Nephron progenitor cell (in vitro differentiated cells): ENCODE results near the gene DOCK3.

Experiments
- DNase-seq: peaks from one replicate; pipeline ENCODE4 v3.0.0; 2021
- H3K27ac Mint-ChIP-seq: 2 replicates; pipeline ENCODE4 v1.8.0; 2021; ENCODE audit warnings: mild to moderate bottlenecking, moderate library complexity, mixed read lengths
- H3K27me3 Mint-ChIP-seq: 2 replicates; pipeline ENCODE4 v1.8.0; 2021; ENCODE audit warnings: mild to moderate bottlenecking, low read depth, mixed read lengths; ENCODE audit not compliant: poor library complexity
- H3K36me3 Mint-ChIP-seq: 2 replicates; pipeline ENCODE4 v1.8.0; 2021; ENCODE audit warnings: low read depth, mixed read lengths
- H3K4me1 Mint-ChIP-seq: 2 replicates; pipeline ENCODE4 v1.8.0; 2021; ENCODE audit warnings: mixed read lengths
- H3K4me3 Mint-ChIP-seq: 2 replicates; pipeline ENCODE4 v1.8.0; 2021; ENCODE audit warnings: mild to moderate bottlenecking, moderate library complexity, mixed read lengths
- H3K9me3 Mint-ChIP-seq: 2 replicates; pipeline ENCODE4 v1.8.0; 2021; ENCODE audit warnings: mild to moderate bottlenecking, moderate library complexity, mixed read lengths
- TF ChIP-seq, protein P1 (sequence below): fragments of 200-600 bp; sonication (generic); IDR thresholded peaks from 2 replicates; pipeline ENCODE4 v1.5.0; 2021; ENCODE audit warnings: antibody characterized with exemption

Gene DOCK3

DNA sequence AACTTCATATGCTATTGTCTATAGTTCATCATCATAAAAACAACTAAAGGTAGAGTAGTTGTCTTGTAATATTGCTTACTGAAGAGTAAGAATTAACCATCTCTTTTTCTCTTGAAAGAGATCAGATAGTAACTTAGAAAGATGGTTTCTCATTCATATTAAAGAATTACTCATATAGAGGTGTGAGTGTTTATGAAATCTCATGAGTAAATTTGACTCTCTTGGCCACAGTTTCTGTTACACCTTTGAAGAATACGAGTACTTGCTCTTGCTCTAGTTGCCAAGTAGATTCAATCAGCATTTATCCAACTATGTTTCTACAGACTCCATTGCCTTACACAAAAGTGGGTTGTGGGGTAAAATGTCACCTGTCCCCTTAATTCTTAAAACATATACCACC lies 463.0 kb downstream of the DOCK3 start:
- TF ChIP-seq, protein P1, sequence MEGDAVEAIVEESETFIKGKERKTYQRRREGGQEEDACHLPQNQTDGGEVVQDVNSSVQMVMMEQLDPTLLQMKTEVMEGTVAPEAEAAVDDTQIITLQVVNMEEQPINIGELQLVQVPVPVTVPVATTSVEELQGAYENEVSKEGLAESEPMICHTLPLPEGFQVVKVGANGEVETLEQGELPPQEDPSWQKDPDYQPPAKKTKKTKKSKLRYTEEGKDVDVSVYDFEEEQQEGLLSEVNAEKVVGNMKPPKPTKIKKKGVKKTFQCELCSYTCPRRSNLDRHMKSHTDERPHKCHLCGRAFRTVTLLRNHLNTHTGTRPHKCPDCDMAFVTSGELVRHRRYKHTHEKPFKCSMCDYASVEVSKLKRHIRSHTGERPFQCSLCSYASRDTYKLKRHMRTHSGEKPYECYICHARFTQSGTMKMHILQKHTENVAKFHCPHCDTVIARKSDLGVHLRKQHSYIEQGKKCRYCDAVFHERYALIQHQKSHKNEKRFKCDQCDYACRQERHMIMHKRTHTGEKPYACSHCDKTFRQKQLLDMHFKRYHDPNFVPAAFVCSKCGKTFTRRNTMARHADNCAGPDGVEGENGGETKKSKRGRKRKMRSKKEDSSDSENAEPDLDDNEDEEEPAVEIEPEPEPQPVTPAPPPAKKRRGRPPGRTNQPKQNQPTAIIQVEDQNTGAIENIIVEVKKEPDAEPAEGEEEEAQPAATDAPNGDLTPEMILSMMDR, result no peak
- DNase-seq, result no peak
- Mint-ChIP-seq H3K4me3 (no peak overlapping the region), H3K36me3 (no peaks in the 10 kb centered on the region), H3K4me1 (no peaks in the 10 kb centered on the region), H3K27me3 (peaks cover 8% of the 10 kb centered on the region), H3K27ac (no peak overlapping the region), H3K9me3 (peaks cover 9% of the 10 kb centered on the region)

DNA sequence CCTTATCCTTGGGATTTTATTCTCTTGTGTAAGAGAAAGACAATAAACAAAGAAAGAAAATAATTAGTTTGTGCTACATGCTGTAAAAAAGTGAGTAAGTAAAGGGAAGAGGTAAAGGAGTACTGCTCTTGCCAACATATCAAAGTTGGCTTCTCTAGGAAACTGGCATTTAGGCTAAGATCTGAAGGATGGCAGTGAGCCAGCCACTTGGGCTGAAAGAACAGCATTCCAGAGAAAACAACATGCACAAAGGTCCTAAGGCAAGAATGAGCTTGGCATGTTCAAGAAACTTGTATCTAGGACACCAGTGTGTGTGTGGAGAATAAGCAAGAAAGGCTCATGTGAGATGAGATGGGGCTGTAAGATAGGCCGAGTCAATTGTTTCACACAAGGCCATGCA lies 464.9 kb downstream of the DOCK3 start:
- Mint-ChIP-seq H3K4me1 (no peaks in the 10 kb centered on the region), H3K36me3 (no peaks in the 10 kb centered on the region), H3K27me3 (peaks cover 5% of the 10 kb centered on the region), H3K9me3 (no peaks in the 10 kb centered on the region), H3K4me3 (no peak overlapping the region), H3K27ac (no peak overlapping the region)
- TF ChIP-seq, protein P1, result no peak
- DNase-seq, result no peak

DNA sequence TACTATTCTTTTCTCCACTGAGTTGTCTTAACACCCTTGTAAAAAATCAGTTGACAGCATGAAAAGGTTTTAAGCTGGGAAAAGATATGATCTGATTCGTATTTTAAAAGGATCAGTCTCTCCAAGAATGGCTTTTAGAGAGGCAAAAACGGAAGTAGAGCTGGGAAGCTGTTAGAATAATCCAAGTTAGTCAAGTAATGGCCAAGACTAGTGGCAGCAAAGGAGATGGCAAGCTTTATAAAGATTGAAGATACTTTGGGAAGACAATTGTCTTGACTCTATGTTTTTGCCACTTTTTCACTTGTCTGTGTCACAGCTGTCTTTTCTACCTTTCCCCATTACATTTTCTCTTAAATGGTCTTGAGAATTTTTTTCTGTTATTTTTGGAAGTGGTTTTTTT lies 466.8 kb downstream of the DOCK3 start:
- H3K4me3 Mint-ChIP-seq, result no peak overlapping the region
- no peaks in the 10 kb centered on the region for H3K9me3 Mint-ChIP-seq
- H3K36me3 Mint-ChIP-seq, result no peaks in the 10 kb centered on the region
- no peaks in the 10 kb centered on the region for H3K27me3 Mint-ChIP-seq
- H3K27ac Mint-ChIP-seq, result no peak overlapping the region
- TF ChIP-seq, protein P1, result peak; percentile 24
- no peak for DNase-seq
- H3K4me1 Mint-ChIP-seq, result no peaks in the 10 kb centered on the region

DNA sequence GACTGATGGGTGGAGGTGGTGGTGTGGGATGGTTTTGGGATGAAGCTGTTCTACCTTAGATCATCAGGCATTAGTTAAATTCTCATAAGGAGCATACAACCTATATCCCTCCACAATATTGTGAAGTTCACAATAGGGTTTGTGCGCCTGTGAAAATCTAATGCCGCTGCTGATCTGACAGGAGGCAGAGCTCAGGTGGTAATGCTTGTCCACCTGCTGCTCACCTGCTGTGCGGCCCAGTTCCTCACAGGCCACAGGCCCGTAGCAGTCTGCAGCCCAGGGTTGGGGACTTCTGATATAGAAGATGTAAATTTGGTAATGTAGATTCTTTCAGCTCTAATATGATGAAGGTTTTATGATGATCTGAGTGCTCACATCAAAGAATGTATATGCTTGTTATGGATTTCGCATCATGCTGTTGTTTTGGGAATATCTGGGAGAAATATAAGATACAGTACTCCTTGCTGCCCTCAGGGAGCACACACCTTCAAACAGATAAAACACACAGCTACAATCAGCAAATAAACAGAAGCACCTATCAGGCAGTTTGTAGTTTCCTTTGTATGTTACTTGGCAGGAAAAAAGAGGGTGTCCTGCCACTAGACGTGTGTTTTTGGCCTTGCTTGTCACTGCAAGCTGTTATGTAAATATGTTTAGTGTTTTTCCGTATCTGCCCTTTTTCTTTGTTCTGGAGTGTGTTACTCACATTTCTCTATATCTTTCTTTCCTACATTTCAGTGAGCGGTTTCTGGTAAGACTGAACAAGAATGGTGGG lies 471.3 kb downstream of the DOCK3 start:
- H3K27me3 Mint-ChIP-seq, result peaks cover under 1% of the 10 kb centered on the region

DNA sequence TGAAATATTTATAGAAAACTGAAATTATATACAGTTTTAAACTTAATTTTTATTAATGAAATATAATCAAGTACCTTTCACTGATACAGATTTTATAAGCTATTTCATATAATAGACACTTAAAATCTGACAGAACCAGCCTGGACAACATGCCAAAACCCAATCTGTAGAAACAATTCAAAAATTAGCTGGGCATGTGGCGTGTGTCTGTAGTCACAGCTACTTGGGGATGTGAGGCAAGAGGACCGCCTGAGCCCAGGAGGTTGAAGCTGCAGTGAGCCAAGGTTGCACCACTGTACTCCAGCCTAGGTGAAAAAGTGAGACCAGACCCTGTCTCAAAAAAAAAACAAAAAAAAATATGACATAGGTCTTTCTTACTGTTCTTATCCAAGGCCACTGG lies 472.1 kb downstream of the DOCK3 start:
- TF ChIP-seq, protein P1, result no peak
- Mint-ChIP-seq H3K27ac (no peak overlapping the region), H3K4me1 (no peaks in the 10 kb centered on the region), H3K4me3 (no peak overlapping the region), H3K9me3 (peaks cover 33% of the 10 kb centered on the region), H3K27me3 (peaks cover 4% of the 10 kb centered on the region), H3K36me3 (no peaks in the 10 kb centered on the region)
- DNase-seq, result no peak

More for the DNA sequence above, 471.3 kb downstream of the DOCK3 start:
- Mint-ChIP-seq H3K4me1 (no peaks in the 10 kb centered on the region), H3K4me3 (no peak overlapping the region), H3K36me3 (no peaks in the 10 kb centered on the region), H3K9me3 (peaks cover 30% of the 10 kb centered on the region), H3K27ac (no peak overlapping the region)
- DNase-seq, result no peak
- TF ChIP-seq, protein P1, result no peak

DNA sequence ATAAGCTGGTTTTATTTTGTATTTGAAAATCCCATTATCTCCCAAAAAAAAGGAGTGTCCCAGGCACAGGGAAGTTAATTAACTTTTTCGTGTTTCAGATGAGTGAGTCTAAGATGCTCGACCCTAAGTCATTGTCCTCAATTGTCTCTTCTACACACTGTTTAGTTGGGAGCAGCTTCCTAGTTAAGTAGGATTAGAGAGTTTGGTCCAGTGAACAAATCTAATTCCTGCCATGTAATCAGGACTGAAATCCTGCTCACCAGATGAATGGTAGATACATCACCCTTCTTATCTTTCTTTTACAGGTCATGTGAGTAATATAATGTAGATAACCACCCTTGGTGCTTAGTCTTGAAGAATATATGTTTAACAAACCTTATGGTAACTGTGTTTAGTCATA lies 481.4 kb downstream of the DOCK3 start:
- TF ChIP-seq, protein P1, result no peak
- DNase-seq, result no peak
- no peak overlapping the region for H3K27ac Mint-ChIP-seq
- no peaks in the 10 kb centered on the region for H3K36me3 Mint-ChIP-seq
- H3K9me3 Mint-ChIP-seq, result peaks cover 1% of the 10 kb centered on the region
- H3K27me3 Mint-ChIP-seq, result peaks cover 11% of the 10 kb centered on the region
- no peak overlapping the region for H3K4me3 Mint-ChIP-seq
- no peaks in the 10 kb centered on the region for H3K4me1 Mint-ChIP-seq
